ENCODE measurements around the gene PRXL2C. TPM values are rescaled to one million over a fixed set of nuclear protein-coding genes. Genes with fewer than 3 reads are reported as not detected.

The PRXL2C gene
- total and polyA plus RNA-seq, 2 of the 8 experiments (the other 6 are each of a cell fraction or from before 2014, with no cell fraction given), result 2.8 to 7.3 TPM

DNA sequence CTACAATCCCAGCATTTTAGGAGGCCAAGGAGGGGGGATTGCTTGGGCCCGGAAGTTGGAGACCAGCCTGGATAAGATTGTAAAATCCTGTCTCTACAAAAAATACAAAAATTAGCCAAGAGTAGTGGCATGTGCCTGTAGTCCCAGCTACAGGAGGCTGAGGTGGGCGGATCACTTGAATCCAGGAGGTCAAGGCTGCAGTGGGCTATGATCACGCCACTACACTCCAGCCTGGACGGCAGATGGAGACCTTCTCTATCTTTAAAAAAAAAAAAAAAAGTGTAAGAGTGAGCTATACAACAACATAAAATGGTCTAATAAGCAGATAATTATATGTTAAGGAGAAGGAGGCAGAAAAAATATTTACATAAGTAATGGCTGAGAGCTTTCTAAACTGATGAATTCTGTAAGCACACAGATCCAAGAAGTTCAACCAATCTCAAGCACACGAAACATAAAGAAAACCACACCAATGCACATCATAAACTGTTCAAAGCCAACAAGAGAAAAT, 58.5 kb downstream of the PRXL2C start:
- no peak overlapping the region for H2BK20ac ChIP-seq (ENCODE audit: low read length)
- no peak overlapping the region for H2BK12ac ChIP-seq (ENCODE audit: low read depth, low read length)
- no peaks in the 10 kb centered on the region for H3K27me3 ChIP-seq (replicated peaks in 1 of 4; ENCODE audit: control insufficient read depth in 3 of 4, extremely low read depth in 1 of 4, insufficient read depth in 3 of 4, low read length in 3 of 4)
- H3K4me3 ChIP-seq (ENCODE audit: extremely low read depth in 1 of 4, insufficient read depth in 2 of 4, low read depth in 3 of 4, low read length in 4 of 4), result no peak overlapping the region
- H3K79me2 ChIP-seq (ENCODE audit: control insufficient read depth in 1 of 2, insufficient read depth in 2 of 2, low read length in 2 of 2), result peaks cover 0 to 67% of the 10 kb centered on the region in 2 experiments; a peak in 3 of 4 replicates
- H3K36me3 ChIP-seq (ENCODE audit: control insufficient read depth in 2 of 4, insufficient read depth in 4 of 4, low read length in 3 of 4), result no peaks in the 10 kb centered on the region
- H3K27ac ChIP-seq (ENCODE audit: low read depth, low read length), result no peak overlapping the region
- H3K56ac ChIP-seq (replicated peaks; ENCODE audit: insufficient read length, low read depth, low read length), result no peak overlapping the region
- peaks cover 6% of the 10 kb centered on the region for H3K79me1 ChIP-seq (ENCODE audit: low read depth, low read length)
- no peak overlapping the region for H3K9ac ChIP-seq (replicated peaks in 1 of 4; ENCODE audit: extremely low read depth in 1 of 4, low read depth in 3 of 4, low read length in 3 of 4)
- H4K91ac ChIP-seq (replicated peaks; ENCODE audit: insufficient read length, low read length), result no peak overlapping the region
- no peak overlapping the region for H4K5ac ChIP-seq (ENCODE audit: insufficient read length, low read depth, low read length)
- no peak overlapping the region for H3K14ac ChIP-seq (ENCODE audit: insufficient read length)
- no peaks in the 10 kb centered on the region for H3K4me1 ChIP-seq (replicated peaks in 1 of 4; ENCODE audit: control insufficient read depth in 3 of 4, insufficient read depth in 4 of 4, low read length in 3 of 4)
- CTCF ChIA-PET (ENCODE audit: partially characterized antibody), result interaction anchor here (1.4 kb wide), 1 partner anchor 10 kb away, joined by 4 read pairs; no protein-coding TSS in a partner anchor
- H2BK5ac ChIP-seq (ENCODE audit: low read depth, low read length), result no peak overlapping the region
- DNase-seq (ENCODE audit: low read depth in 1 of 2, low spot score in 2 of 2), result no peak
- H3K9me3 ChIP-seq (ENCODE audit: insufficient read depth in 2 of 2, low read depth in 1 of 2, low read length in 1 of 2), result no peaks in the 10 kb centered on the region
- H3K23ac ChIP-seq (ENCODE audit: insufficient read length), result no peak overlapping the region
- POLR2A ChIA-PET (ENCODE audit: partially characterized antibody), result no interaction called here
- no peak overlapping the region for H3K18ac ChIP-seq (ENCODE audit: extremely low read depth, low read length)
- no peaks in the 10 kb centered on the region for H3K23me2 ChIP-seq (ENCODE audit: low read depth, low read length)
- no peak overlapping the region for H2BK15ac ChIP-seq (ENCODE audit: low read length)
- no peak overlapping the region for H4K8ac ChIP-seq (ENCODE audit: extremely low read depth, insufficient read depth, low read length)
- H2BK120ac ChIP-seq (replicated peaks; ENCODE audit: low read depth, low read length), result no peak overlapping the region
- H3K4me2 ChIP-seq (ENCODE audit: insufficient read depth in 1 of 2, low read depth in 2 of 2, low read length in 2 of 2), result no peak overlapping the region
- H3K4ac ChIP-seq (replicated peaks; ENCODE audit: insufficient read length, low read depth, low read length), result no peak overlapping the region
- no peak overlapping the region for H2AFZ ChIP-seq (ENCODE audit: low read length)
- H2AK5ac ChIP-seq (ENCODE audit: low read depth, low read length), result no peak overlapping the region
- H4K20me1 ChIP-seq (replicated peaks in 1 of 2; ENCODE audit: control insufficient read depth in 1 of 2, insufficient read depth in 2 of 2, low read length in 2 of 2), result no peaks in the 10 kb centered on the region
- TF ChIP-seq SIN3A (conservative IDR thresholded peaks at IDR 0.05 in 1 of 2, IDR thresholded peaks at IDR 0.05 in 1 of 2; ENCODE audit: low read depth in 1 of 2, low read length in 2 of 2) (no peak), HDAC2 (IDR thresholded peaks at IDR 0.05; ENCODE audit: borderline replicate concordance in 1 of 2, low read depth in 2 of 2, low read length in 2 of 2) (no peak), EGR1 (IDR thresholded peaks at IDR 0.05; ENCODE audit: borderline replicate concordance, low read depth, low read length) (no peak), BRCA1 (IDR thresholded peaks at IDR 0.05; ENCODE audit: low read depth, low read length) (no peak), BACH1 (IDR thresholded peaks at IDR 0.05; ENCODE audit: low read length) (no peak), SP2 (IDR thresholded peaks at IDR 0.05; ENCODE audit: low read length) (no peak), EZH2 (IDR thresholded peaks at IDR 0.05; ENCODE audit: low read depth, low read length, severe bottlenecking) (no peak), POU5F1 (IDR thresholded peaks at IDR 0.05; ENCODE audit: low read depth, low read length) (no peak), TAF7 (optimal IDR thresholded peaks at IDR 0.05; ENCODE audit: borderline replicate concordance, low read depth, low read length) (no peak), MAFK (IDR thresholded peaks at IDR 0.05; ENCODE audit: low read depth, low read length) (no peak)
- WGBS, 2 experiments (ENCODE audit: extremely low coverage in 1 of 2, insufficient coverage in 1 of 2, insufficient read length in 1 of 2, insufficient replicate concordance in 2 of 2, low coverage in 1 of 2, low lambda C conversion rate in 2 of 2, missing lambda C conversion rate in 1 of 2), result 89% methylated on average over 5 of the region's 5 CpGs; no CpG with 5 or more reads in 1 of the 2 experiments
- no peak for FAIRE-seq
